NCI-H146 (cell line): ENCODE results near the gene PSMC3.

Experiments used
- DNase-seq: peaks from one replicate; lab custom pipeline; 2025; lab: John Stamatoyannopoulos, UW

PSMC3 gene

GRCh38 chr11:47376107-47376524 is 50.1 kb downstream of the PSMC3 start:
- DNase-seq, result no peak

GRCh38 chr11:47375546-47376085 is 50.6 kb downstream of the PSMC3 start:
- DNase-seq, result no peak

DNA sequence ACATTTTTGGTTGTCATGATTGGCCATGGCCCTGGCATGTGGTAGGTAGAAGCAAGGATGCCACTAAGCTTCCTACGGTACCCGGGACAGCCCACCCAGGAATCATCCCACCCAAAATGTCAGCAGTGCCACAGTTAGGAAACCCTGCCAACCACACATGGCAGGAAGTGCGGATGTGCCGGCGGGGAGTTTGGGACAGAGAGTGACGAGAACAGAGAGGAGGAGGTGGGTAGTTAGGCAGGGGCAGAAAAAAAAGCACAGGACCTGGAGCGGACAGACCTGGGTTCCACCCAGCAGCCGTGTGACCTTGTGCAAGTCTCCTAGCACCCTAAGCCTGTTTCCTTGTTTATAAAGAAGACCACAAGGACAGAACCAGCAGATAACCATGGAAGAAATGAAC is 51.2 kb downstream of the PSMC3 start:
- DNase-seq, result no peak

DNA sequence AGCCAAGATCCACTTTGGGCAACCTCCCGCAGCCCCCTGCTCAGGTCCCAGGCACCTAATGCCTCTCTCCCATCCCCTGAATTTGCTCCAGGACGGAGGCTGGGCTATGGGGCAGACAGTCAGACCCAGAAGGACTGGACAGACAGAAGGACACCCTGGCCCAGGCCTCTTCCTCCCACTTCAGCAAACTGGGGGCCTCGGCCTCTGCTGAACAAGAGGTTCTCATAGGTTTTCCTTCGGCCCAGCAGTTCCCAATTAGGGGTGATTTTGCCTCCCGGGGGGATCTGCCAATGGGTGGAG is 51.6 kb downstream of the PSMC3 start:
- DNase-seq, result no peak

- DNase-seq, result peak; percentile 65
Observed at GRCh38 chr11:47373876-47374719, 52.1 kb downstream of the PSMC3 start.

DNA sequence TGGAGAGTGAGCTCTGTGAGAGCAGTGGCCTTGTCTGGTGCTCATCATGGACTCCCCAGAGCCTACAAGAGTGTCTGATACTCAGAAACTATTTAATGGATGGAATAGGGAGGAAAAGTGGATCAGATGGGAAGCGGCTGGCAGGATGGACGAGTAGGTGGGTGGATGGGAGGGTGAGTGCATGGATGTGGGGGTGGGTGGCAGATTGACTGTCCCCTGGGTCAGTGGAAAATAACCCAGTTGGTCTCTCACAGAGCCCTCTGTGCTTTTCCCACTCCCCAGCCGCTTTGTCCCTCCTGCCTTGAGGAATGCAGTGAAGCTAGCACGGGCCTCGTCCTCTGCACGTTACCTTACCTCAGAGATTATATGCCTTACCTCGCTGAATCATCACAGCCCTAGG is 53.8 kb downstream of the PSMC3 start:
- no peak for DNase-seq

GRCh38 chr11:47369676-47370075 is 56.6 kb downstream of the PSMC3 start:
- no peak for DNase-seq
